ENCODE data around the gene TCF19. TPM values are rescaled to one million over a fixed set of nuclear protein-coding genes. Genes with fewer than 3 reads are reported as not detected.
"Not testable (repeated sequence)": the region's sequence is repeated elsewhere in the genome, so short reads cannot be mapped to it uniquely, and the experiment has no call there.

The TCF19 gene
- total RNA-seq, 4 donors from 2014 or later = 1.5 to 5.1 (median 2.6) TPM

DNA sequence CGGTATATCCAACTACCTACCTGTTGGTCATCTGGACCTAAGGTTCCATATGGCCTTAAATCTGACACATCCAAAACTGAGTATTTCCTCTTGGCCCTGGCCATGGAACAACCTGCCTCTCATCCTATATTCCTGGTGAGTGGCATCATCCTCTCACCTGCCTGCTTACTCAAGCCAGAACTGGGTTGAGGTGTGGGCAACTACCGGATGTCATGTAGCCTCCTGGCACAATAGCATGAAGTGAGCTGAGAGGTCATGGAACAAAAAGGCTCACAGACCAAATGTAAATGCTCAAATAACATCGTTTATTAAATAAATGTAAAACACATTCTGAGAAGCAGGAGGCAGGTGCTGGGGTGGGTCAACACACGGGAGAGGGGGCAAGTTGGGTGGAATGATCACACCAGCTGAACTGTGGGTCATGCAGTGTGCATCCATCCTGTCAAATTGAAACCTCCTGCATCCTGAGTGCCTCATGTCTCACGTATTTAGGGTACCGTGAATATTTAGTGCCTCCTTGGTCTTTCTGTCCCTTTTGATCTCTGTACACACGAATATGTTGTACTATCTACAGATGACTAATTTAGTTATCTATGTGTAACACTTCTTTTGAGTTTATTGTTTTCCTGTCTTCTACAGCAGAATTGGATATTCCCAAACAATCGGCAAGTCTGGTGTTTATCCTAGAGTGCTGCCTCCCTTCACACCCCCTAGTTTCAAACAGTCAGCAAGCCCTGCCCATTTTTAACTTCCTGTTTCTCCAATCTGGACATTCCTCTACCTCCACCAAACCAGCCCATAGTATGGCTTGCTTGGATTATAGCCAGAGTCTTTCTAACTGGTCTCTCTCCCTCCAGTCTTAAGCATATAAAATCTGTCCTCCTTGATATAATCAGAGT, 20.0 kb downstream of the TCF19 start:
- TF ChIP-seq POLR2A (IDR thresholded peaks at IDR 0.05) = no peak
- TF ChIP-seq, protein P1, sequence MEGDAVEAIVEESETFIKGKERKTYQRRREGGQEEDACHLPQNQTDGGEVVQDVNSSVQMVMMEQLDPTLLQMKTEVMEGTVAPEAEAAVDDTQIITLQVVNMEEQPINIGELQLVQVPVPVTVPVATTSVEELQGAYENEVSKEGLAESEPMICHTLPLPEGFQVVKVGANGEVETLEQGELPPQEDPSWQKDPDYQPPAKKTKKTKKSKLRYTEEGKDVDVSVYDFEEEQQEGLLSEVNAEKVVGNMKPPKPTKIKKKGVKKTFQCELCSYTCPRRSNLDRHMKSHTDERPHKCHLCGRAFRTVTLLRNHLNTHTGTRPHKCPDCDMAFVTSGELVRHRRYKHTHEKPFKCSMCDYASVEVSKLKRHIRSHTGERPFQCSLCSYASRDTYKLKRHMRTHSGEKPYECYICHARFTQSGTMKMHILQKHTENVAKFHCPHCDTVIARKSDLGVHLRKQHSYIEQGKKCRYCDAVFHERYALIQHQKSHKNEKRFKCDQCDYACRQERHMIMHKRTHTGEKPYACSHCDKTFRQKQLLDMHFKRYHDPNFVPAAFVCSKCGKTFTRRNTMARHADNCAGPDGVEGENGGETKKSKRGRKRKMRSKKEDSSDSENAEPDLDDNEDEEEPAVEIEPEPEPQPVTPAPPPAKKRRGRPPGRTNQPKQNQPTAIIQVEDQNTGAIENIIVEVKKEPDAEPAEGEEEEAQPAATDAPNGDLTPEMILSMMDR (IDR thresholded peaks at IDR 0.05 in 4 of 5, conservative IDR thresholded peaks at IDR 0.05 in 1 of 5) = no peak
- Histone ChIP-seq H3K36me3 (no peaks in the 10 kb centered on the region), H3K27me3 (no peaks in the 10 kb centered on the region), H3K4me1 (no peaks in the 10 kb centered on the region), H3K27ac (no peak overlapping the region), H3K9me3 (no peaks in the 10 kb centered on the region), H3K4me3 (no peak overlapping the region)
- in situ Hi-C loops (cut with MboI; ENCODE audit: low sequenced_read_pairs in 4 of 4) = no loop called here
- no peak for ATAC-seq
- no peak for DNase-seq
- intact Hi-C loops (cut with DNase I; ENCODE audit: low total_unique reads) = no loop called here

- no peak for DNase-seq
- no peak overlapping the region for H3K4me3 ChIP-seq
- no peak overlapping the region for H3K27ac ChIP-seq
- H3K4me1 ChIP-seq = no peaks in the 10 kb centered on the region
- H3K27me3 ChIP-seq = no peaks in the 10 kb centered on the region
- in situ Hi-C loops (cut with MboI; ENCODE audit: low sequenced_read_pairs in 4 of 4) (no loop called here), intact Hi-C loops (cut with DNase I; ENCODE audit: low total_unique reads) (no loop called here)
- TF ChIP-seq, protein P1 (IDR thresholded peaks at IDR 0.05 in 4 of 5, conservative IDR thresholded peaks at IDR 0.05 in 1 of 5) = no peak
- no peak for TF ChIP-seq POLR2A (IDR thresholded peaks at IDR 0.05)
- ATAC-seq = no peak
- H3K9me3 ChIP-seq = no peaks in the 10 kb centered on the region
- H3K36me3 ChIP-seq = no peaks in the 10 kb centered on the region
These were observed 20.6 kb downstream of the TCF19 start for GRCh38 chr6:31179042-31179386.

GRCh38 chr6:31179896-31180295, 21.5 kb downstream of the TCF19 start:
- Histone ChIP-seq H3K4me1 (peaks cover 0 to under 1% of the 10 kb centered on the region in 2 donors), H3K9me3 (no peaks in the 10 kb centered on the region), H3K27me3 (no peaks in the 10 kb centered on the region), H3K36me3 (no peaks in the 10 kb centered on the region), H3K27ac (peak overlapping the region in 1 of 4 donors; percentile 67), H3K4me3 (peak overlapping the region in 3 of 4 donors; percentile 3 to 49 (median 43))
- ATAC-seq (no peak), DNase-seq (no peak)
- TF ChIP-seq, protein P1 (IDR thresholded peaks at IDR 0.05 in 4 of 5, conservative IDR thresholded peaks at IDR 0.05 in 1 of 5) = no peak
- no peak for TF ChIP-seq POLR2A (IDR thresholded peaks at IDR 0.05)
- in situ Hi-C loops (cut with MboI; ENCODE audit: low sequenced_read_pairs in 4 of 4) (no loop called here), intact Hi-C loops (cut with DNase I; ENCODE audit: low total_unique reads) (no loop called here)

DNA sequence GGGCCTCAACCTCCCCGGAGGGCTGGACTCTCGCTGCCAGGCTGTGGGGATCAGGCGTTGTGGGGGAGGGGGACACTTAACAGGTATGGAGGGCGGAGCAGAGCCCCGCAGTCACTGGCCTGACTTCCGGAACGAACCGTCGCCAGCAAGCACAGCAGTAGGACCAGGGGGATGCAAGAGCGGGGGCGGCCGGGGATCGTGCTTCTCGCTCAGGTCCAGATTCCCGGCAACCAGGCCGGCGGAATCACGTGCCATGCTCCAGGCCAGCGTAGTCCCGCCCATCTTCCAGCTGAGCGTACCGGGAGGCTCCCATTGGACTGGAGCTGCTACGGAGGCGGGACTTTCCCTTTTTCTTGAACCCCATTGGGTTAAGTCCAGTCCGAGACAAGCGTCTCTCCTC, 22.1 kb downstream of the TCF19 start:
- no peak for TF ChIP-seq POLR2A (IDR thresholded peaks at IDR 0.05)
- TF ChIP-seq, protein P1 (IDR thresholded peaks at IDR 0.05 in 4 of 5, conservative IDR thresholded peaks at IDR 0.05 in 1 of 5) = no peak
- ATAC-seq (peak; percentile 74 to 99), DNase-seq (peak; percentile 15 to 83)
- Histone ChIP-seq H3K27ac (peak overlapping the region in 2 of 4 donors; percentile 24 to 67), H3K9me3 (no peaks in the 10 kb centered on the region), H3K27me3 (no peaks in the 10 kb centered on the region), H3K4me3 (peak overlapping the region in 3 of 4 donors; percentile 3 to 49 (median 43)), H3K4me1 (peaks cover 5 to 6% of the 10 kb centered on the region in 2 donors), H3K36me3 (no peaks in the 10 kb centered on the region)
- in situ Hi-C loops (cut with MboI; ENCODE audit: low sequenced_read_pairs in 4 of 4) = no loop called here
- intact Hi-C loops (cut with DNase I; ENCODE audit: low total_unique reads) = no loop called here

DNA sequence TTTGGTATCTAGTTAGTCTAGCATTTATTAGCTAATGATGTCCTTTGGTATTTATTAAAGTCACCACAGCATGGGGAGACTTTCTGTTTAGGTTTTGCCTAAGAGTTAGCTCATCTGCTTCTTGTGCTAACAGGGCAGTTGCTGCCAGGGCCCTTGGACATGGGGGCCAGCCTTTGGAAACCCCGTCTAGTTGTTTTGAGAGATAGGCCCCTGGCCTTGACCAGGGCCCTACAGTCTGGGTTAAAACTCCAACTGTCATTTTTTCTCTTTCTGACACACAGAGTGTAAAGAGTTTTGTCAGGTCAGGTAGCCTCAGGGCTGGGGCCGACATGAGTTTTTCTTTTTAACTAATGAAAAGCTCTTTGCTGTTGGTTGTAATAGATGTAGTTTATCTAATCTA, 24.9 kb downstream of the TCF19 start:
- H3K4me1 ChIP-seq = peaks cover 8 to 16% of the 10 kb centered on the region in 2 donors
- intact Hi-C loops (cut with DNase I; ENCODE audit: low total_unique reads); H3K27me3 ChIP-seq; H3K4me3 ChIP-seq; DNase-seq; H3K36me3 ChIP-seq; H3K9me3 ChIP-seq; H3K27ac ChIP-seq; in situ Hi-C loops (cut with MboI; ENCODE audit: low sequenced_read_pairs in 4 of 4); ATAC-seq: not testable (repeated sequence)

DNA sequence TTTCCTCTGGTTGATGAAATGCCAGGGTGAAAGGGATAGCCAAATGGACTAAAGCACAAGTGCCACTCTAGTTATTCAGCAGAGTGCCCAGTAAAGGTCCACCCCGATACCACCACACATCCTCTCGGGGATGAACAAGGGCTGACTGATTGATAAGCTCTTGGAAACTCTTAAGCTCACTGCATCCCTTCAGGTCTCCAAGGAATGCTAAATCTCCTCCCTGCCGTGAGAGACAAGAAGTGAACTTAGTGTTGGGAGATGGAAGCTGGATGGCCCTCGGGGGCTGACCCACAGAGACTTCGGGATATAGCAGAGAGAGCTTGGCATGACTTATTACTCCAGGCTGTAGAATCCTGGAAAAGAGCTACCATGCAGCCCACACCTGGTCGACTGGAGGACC, 25.5 kb downstream of the TCF19 start:
- peaks cover 8 to 16% of the 10 kb centered on the region in 2 donors for H3K4me1 ChIP-seq
- ATAC-seq; H3K27me3 ChIP-seq; DNase-seq; H3K36me3 ChIP-seq; in situ Hi-C loops (cut with MboI; ENCODE audit: low sequenced_read_pairs in 4 of 4); H3K9me3 ChIP-seq; H3K27ac ChIP-seq; intact Hi-C loops (cut with DNase I; ENCODE audit: low total_unique reads); H3K4me3 ChIP-seq: not testable (repeated sequence)

GRCh38 chr6:31185695-31186051, 27.3 kb downstream of the TCF19 start:
- not testable (repeated sequence) for H3K9me3 ChIP-seq, H3K36me3 ChIP-seq, DNase-seq, H3K27me3 ChIP-seq
- Histone ChIP-seq H3K4me1 (peaks cover 8 to 16% of the 10 kb centered on the region in 2 donors), H3K27ac (peak overlapping the region; percentile 73 to 88 (median 81)), H3K4me3 (peak overlapping the region; percentile 37 to 47 (median 42))
- in situ Hi-C loops (cut with MboI; ENCODE audit: low sequenced_read_pairs in 4 of 4) = loop anchor here in 2 of 4 donors (5.0 kb wide), 1 partner anchor 48 kb away; the partner anchor contains the start of gene PSORS1C2 (in 2 of the 2)
- peak; percentile 39 to 54 for ATAC-seq
- intact Hi-C loops (cut with DNase I; ENCODE audit: low total_unique reads) = loop anchor here (2.0 kb wide), 1 partner anchor 27 kb away; the partner anchor contains the start of gene TCF19
